ENCODE results near the gene PIK3C2G.
A peak's percentile ranks its signal among the peaks of the same experiment; 100 is the strongest.

The PIK3C2G gene

GRCh38 chr12:18270958-18271460 lies 9.7 kb downstream of the PIK3C2G start:
- no peak for DNase-seq (ENCODE audit: low read depth)

GRCh38 chr12:18275981-18276380 lies 14.7 kb downstream of the PIK3C2G start:
- no peak for DNase-seq (ENCODE audit: low read depth)

DNA sequence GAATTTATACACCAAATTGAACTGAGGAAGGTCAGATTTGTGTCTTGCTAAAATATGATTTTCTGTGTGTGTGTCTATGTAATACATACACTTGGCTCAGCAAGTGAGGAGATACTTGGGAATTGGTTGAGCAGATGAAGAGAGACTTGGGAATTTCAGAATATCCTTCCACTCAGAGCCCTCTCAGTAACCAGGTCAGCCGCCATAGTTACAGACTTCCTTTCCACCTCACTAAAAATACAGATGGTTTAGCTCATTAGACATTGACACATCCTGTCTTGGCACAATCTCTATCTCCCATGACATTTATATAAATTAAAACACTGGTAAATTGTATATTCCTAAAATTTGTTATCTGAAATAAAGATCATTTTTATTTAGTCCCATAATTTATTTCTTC lies 15.9 kb downstream of the PIK3C2G start:
- no peak for DNase-seq (ENCODE audit: low read depth)

DNA sequence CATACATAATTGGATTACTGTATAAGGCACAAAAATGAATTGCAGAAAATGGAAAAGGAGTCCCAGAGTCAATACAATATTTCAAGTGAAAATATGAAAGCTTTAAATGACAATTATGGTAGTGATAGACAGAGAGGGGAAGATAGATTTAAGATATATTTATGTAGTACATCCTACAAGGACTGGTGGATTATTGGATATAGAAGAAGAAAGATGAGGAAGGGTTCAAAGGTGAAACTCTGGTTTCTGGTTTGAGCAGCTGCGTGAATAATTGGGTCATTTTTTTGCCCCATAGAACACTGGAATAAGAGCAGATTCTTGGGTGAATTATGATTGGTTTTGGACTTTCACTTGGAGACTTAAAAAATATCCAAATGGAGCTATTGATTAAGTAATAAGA lies 19.4 kb downstream of the PIK3C2G start:
- DNase-seq (ENCODE audit: low read depth) = no peak

DNA sequence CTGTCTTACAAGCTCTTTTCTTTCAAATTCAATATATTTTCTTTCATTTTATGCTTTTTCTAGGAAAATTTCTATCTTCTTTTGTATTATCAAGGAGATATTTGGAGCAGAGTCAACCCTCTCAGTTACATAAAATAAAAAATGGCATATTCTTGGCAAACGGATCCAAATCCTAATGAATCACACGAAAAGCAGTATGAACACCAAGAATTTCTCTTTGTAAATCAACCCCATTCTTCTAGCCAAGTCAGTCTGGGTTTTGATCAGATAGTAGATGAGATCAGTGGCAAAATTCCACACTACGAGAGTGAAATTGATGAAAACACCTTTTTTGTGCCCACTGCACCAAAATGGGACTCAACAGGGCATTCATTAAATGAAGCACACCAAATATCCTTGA lies 20.6 kb downstream of the PIK3C2G start:
- no peak for DNase-seq (ENCODE audit: low read depth)

DNA sequence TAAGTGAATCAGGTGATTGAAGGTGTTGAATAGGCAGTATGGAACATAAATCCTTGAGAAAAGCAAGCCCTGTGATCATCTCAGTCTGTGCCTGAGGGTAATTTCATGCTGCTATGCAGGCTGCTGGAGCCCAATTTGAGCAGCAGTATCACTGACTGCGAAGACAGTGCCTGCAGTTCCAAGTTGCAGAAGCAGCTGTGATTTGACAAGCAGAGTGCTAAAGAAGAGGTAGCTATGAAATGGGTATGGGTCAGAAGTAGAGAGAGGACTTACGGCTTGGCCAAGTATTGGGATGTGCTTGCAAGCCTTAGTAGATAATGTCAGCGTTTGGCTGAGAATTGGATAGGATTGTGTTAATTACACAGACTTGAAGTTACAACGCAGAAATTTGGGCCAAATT lies 22.5 kb downstream of the PIK3C2G start:
- no peak for DNase-seq (ENCODE audit: low read depth)

DNA sequence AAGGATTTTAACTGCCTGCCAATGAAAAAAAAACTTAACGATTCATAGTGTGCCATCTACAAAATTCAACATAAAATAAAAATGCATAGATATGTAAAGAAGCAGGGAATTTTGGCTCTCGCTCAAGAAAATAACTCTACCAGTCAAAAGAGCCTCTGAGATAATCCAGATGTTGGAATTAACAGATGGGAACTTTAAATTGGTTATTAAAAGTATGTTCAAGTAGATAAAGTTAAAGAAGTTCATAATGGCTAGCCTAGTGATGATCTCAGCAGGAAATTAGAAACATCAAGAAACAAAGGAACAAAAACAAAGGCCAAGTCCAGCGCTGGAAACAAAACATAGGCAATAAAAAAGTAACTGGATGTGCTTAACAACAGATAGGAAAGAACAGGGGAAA lies 23.1 kb downstream of the PIK3C2G start:
- no peak for DNase-seq (ENCODE audit: low read depth)

DNA sequence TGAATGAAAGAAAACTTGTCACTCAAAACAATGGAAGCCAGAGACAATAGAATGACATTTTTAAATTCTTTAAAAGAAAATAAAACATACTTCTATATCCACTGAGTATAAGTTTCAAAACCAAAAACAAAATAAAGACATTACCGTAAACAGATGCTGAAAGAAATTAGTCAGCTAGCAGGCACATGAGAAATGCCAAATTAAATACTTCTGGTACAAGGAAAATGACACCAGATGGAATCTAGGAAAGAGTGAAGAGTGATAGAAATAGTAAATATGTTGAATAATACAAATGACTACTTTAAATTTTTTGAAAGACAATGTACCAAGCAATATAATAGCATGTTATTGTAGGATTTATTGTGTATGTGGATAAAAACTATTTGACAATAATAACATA lies 23.8 kb downstream of the PIK3C2G start:
- no peak for DNase-seq (ENCODE audit: low read depth)

- no peak for DNase-seq (ENCODE audit: low read depth)
Measured at GRCh38 chr12:18290386-18290785, 29.1 kb downstream of the PIK3C2G start.

DNA sequence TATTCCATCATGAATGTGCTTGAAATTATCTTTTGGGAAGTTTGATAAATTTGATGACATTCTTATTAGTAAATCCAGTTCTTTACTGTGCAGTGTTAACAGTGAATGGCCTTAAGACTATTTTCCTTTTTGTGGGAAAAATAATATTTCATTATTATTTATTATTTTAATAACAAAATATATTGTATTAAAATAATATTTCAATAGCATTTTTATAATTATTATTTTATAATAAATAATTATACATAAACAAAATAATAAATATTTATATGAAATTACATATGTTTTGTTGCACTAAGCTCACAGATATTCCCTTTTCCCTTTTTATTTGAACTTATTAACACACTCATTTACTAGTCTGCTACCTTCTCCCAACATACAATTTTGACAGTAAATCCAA lies 33.6 kb downstream of the PIK3C2G start:
- no peak for DNase-seq (ENCODE audit: low read depth)

DNA sequence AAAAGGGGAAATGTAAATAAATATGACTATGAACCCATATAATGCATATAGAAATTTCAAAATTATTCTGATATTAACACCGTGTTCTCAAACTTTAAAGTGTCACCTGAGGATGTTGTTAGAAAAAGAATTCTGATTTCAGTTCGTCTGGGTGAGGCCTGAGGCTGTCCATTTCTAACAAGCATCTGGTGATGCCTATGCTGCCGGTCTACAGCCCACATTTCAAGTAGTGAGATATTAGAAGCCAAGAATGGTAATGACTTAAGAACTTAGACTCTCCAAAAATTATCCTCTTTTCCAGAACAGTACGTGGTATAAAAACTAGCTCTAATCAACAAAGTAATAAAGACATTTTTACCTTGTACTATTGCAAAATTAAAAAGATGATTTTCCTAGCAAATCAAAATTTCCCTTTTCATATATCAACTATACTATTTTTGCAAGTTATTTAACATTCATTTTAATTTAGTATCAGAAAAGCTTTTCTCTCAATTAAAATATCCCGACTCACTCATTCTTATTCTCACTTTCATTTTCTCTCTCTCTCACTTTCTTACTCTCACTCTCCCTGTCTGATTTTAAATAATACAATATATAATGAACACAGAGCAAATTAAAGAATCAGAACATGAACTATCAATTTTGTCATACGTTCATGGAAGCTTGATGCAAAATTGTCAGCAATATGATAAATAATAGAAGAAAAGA lies 35.0 kb downstream of the PIK3C2G start:
- DNase-seq (ENCODE audit: low read depth) = no peak

DNA sequence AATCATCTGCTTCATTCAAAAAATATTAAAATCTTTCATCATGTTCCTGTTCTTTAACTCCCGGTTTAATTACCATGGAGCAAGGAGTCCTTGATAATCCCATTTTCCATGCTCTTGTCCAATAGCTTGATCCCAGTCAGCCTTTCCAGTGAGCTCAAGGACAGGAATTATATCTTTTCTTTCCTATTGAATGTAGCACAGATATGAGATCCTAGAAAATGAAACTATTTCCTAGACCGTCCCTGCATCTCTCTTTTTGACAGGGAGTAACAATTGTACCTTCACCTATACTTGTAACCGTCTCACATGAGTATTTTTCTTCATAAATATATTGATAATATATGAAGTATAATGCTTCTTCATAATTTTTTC lies 35.6 kb downstream of the PIK3C2G start:
- DNase-seq (ENCODE audit: low read depth) = no peak

DNA sequence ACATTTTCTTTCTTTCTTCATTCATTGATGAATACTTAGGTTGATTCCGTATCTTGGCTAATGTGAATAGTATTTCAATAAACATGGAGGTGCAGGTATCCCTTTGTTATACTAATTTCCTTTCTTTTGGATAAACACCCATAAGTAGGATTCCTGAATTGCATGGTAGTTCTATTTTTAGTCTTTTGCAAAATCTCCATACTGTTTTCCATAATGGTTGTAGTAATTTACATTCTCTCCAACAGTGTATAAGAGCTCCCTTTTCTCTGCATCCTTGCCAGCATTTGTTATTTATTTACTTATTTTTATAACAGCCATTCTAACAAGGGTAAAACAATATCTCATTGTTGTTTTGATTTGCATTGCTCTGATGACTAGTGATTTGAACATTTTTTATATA lies 36.6 kb downstream of the PIK3C2G start:
- no peak for DNase-seq (ENCODE audit: low read depth)

DNA sequence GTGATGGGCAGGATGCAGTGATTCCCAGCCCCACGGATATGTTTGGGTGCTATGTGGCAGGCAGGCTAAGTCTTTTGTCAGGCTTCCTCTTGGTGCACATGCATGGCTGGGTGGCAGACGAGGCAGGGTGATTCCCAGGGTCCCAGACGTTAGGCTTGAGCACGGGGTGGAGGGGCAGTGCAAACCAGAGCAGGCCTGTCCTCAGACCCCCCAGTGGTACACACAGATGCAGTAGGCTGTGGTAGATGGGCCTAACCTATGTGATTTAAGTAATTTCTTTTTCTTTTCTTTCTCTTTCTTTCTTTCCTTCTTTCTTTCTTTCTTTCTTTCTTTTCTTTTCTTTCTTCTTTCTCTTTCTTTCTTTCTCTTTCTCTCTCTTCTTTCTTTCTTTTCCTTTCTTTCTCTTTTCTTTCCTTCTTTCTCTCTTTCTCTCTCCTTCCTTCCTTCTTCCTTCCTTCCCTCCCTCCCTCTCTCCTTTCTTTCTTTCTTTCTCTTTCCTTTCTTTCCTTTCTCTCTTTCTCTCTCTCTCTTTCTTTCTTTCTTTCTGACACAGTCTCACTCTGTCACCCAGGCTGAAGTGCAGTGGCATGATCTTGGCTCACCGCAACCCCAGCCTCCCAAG lies 41.6 kb downstream of the PIK3C2G start:
- no peak for DNase-seq (ENCODE audit: low read depth)

DNA sequence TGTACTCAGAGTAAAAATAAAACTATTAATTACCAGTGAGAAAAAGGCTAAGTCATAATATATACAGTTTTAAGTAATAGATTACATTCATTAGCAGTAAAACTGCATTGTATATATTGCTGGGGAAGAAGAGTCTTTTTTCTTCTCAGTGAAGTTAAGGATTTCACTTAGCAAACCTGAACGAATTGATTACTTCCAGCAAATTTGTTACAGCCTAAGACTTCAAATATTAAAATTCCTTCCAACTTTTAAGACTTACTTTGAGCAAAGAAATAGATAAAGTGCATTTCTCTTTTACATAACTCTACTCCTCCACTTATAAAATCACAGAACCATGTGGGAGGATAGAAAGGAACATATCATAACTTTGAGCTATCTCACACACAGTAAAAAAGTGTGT lies 43.3 kb downstream of the PIK3C2G start:
- no peak for DNase-seq (ENCODE audit: low read depth)

DNA sequence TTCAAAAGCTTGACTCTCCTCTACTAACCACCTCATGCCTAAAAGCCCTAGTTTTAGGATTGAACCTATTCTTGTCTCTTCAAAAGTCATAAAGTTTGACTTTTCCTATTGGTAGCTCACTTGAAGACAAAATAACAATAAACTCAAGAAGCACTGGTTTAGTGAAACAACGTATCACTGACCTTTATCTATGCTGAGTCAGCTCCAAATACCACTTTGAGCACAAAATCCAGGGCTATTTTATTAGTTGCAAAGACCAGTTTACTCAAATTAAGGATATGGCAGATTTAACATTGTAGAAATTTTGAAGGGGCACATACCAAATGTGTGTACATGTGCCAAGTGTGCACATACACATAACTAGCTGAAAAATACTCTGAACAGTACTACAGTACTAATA lies 45.0 kb downstream of the PIK3C2G start:
- no peak for DNase-seq (ENCODE audit: low read depth)

- DNase-seq (ENCODE audit: low read depth) = no peak
Measured at GRCh38 chr12:18313306-18313705, 52.0 kb downstream of the PIK3C2G start.

DNA sequence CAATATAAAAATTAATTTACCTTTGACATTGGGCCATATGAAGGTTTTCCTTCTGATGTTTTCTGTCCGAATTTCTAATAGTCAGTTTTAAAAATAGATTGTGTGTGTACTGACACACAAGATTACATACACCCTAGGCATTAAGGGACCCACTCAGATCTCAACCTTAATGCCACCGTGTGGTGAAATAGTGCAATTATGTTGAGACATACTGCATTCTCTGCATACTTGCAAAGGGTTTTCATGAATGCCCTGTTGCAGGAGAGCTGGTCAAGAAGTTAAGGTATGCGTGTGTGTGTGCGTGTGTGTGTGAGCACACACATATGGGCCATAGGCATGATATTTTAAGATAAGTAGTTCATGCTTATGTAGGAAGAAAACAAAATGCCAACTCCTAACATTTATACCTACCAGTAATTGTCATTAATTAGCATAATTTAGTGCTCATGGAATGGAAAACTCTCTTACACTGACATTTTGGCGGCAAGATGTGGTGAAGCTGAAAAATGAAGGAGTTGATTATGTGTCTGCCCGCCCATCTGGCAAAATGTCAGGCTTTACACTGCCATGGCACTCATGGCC lies 58.8 kb downstream of the PIK3C2G start:
- DNase-seq (ENCODE audit: low read depth) = peak; percentile 76

DNA sequence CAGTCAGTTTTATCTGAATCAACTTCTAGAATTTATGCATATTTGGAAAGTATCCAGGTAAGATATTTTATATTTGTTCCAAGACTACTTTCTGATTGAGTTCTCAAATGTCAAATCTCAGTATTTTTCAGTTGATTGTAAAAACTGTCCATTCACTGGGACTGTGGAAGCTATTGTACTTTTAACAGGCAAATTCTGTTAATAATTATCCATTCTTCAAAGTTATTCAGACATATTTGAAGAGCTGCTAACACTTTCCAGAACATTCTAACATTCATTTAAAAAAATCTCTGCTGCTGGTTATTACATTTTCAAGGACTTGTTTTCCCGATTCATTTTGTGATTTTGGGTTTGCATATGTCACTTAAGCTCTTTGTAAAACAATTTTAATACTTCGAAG lies 59.7 kb downstream of the PIK3C2G start:
- DNase-seq (ENCODE audit: low read depth) = no peak

DNA sequence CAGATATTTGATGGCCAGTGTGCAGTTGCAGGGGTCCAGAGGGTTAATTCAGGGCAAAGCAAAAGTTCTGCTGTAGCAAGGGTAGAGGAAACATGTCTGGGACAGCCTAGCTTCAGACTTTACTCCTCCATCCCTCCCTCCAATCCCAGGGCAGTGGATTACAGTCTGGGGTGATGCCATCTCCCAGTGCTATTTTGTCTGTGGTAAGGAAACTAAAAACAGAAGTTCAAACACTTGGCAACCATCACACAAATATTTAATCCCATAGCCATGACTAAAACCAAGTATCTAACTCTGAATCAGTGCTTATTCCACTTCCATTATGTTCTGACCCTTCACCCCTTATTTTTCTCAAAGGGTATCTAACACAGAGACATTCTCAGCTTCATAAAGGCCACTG lies 61.8 kb downstream of the PIK3C2G start:
- DNase-seq (ENCODE audit: low read depth) = peak; percentile 50

- DNase-seq (ENCODE audit: low read depth) = no peak
Measured at GRCh38 chr12:18327036-18327435, 65.7 kb downstream of the PIK3C2G start.

DNA sequence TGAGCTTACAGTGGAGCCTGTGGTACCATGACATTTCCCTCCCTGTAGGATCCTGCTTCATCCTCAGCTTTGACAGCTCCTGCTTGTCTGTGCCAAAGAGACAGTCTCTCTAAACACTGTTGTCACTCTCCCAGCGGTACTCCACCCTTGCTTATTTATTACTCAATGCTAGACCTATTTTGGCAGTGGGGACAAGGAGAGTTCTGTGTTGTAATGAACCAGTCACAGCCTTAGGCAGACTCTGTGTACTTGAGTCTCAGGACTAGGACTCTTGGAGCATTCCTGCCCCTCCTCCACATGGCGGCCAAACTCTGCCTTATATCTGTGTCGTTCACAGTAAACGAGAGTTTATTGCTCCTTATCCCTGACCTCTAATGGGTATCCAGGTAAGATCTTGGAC lies 70.9 kb downstream of the PIK3C2G start:
- no peak for DNase-seq (ENCODE audit: low read depth)

DNA sequence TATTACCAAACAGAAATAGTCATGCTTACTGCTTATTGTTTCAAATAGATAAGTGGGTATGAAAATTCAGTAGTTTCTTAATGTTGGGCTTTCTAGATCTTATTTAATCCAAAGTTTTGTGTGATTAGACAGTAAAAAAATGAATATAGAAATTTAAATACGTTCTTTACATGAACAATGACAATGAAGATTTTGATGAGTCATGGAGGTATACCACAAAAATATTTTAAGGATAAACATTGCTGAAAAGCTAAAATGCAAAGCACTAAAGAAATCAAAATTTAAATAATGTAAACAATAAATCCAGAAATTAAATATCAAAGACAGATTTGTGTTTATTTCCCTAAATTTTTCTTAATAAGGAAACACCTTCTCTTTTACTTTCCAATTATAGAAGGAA lies 78.3 kb downstream of the PIK3C2G start:
- no peak for DNase-seq (ENCODE audit: low read depth)

- DNase-seq (ENCODE audit: low read depth) = no peak
Measured at GRCh38 chr12:18340186-18340585, 78.9 kb downstream of the PIK3C2G start.
